K562 (cell line): Measurements from ENCODE around the gene SEMA3G. TPM values are rescaled to one million over a fixed set of nuclear protein-coding genes. Genes with fewer than 3 reads are reported as not detected.

ENCODE experiments used
- ESRRA ChIP-seq: fragments of 450-650 bp; IDR thresholded peaks from 2 replicates; pipeline ENCODE4 v1.6.1; 2014; ENCODE audit warnings: low read depth, mild to moderate bottlenecking, moderate library complexity, borderline replicate concordance
- FOXP1 ChIP-seq: sonication (generic); formaldehyde crosslinking; IDR thresholded peaks from 2 replicates; pipeline ENCODE4 v1.8.0; 2022; ENCODE audit warnings: mild to moderate bottlenecking, missing genetic modification reagents
- RBBP5 ChIP-seq: fragments of 200-600 bp; sonication (generic); IDR thresholded peaks from 2 replicates; pipeline ENCODE4 v1.6.1; 2012; ENCODE audit warnings: borderline replicate concordance, mild to moderate bottlenecking, low read length, control low read depth, inconsistent platforms; ENCODE audit not compliant: insufficient read depth, poor library complexity, severe bottlenecking
- ZNF407 ChIP-seq: fragments of 450-650 bp; IDR thresholded peaks from 2 replicates; pipeline ENCODE4 v1.6.1; 2016; ENCODE audit warnings: low read depth
- polyA plus RNA-seq, 8 experiments: library from polyadenylated mRNA; depleted of rRNA in 4 of 8; stranded (reverse) in 5 of 8; unstranded in 3 of 8; fragments of >200 nt; fragmentation: Nextera tagmentation in 2 of 8; fragmentation: Illumina TruSeq in 1 of 8; extraction: Ambion mirVana in 2 of 8; extraction: Trizol in 1 of 8; gene quantifications; 2 replicates each; pipeline versions ENCODE4 v1.2.1 to v1.2.3, GENCODE V29; 2011 to 2014; ENCODE audit warnings: inconsistent platforms in 1 of 8, missing spikeins in 1 of 8
- total RNA-seq, 7 experiments: library from RNA; depleted of rRNA in 6 of 7; stranded (reverse); fragments of >200 nt in 6 of 7; fragmentation: Illumina TruSeq in 2 of 7; extraction: Trizol in 2 of 7; gene quantifications; 2 replicates each; pipeline versions ENCODE4 v1.2.1 to v1.2.3, GENCODE V29; 2011 to 2021; ENCODE audit warnings: low replicate concordance in 1 of 7
- TF ChIP-seq, protein P1 (sequence below): fragments of 200-600 bp; sonication (generic); IDR thresholded peaks from one replicate; pipeline ENCODE4 v1.6.1; 2012; ENCODE audit warnings: mild to moderate bottlenecking, low read depth, low read length, inconsistent platforms

SEMA3G gene
- total and polyA plus RNA-seq, 9 of the 15 experiments (the other 6 are each of a cell fraction or from before 2014, with no cell fraction given): 0.04 to 0.07 (median 0.05) TPM; not detected in 6

DNA sequence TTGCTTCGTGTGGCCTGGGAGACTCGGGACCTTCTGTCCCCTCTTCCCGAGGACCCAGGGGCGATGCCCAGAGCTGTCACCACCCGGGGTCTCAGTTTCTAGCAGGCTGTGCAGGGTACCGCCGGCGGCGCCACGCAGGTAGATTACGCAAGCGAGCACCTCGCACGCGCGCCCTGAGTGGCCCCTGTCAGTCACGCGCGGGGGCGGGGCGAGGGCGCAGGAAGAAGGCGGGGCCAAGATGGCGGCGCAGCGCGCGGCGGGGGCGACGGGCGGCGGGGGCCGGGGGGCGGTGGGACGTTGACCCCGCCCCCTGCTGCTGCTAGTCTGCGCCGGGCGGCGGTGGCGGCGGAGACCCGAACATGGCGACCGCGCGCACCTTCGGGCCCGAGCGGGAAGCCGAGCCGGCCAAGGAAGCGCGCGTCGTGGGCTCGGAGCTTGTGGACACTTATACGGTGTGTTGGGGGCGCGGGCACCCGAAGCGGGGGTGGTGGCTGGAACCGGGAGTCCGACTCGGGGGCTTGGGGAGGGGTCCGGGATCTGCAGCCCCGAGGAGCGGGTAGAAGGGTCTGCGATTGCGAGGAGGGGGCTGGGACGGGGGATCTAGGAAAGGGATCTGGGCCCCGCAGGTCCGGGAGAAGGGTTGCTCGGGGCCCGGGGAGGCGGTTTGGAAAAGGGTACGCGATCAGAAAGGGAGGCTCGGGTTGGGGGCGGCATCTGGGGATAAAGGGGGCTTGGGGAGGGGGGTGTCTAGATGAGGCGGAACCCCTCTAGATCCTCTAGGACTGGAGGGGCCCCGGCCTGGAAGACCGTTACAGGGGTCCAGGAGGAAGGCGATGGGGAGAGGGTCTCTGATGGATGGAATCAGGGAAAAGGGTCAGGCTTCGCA is 10.6 kb upstream of the SEMA3G start, which contains the start of gene NISCH (continued):
- no peak for TF ChIP-seq ZNF407
- TF ChIP-seq, protein P1, sequence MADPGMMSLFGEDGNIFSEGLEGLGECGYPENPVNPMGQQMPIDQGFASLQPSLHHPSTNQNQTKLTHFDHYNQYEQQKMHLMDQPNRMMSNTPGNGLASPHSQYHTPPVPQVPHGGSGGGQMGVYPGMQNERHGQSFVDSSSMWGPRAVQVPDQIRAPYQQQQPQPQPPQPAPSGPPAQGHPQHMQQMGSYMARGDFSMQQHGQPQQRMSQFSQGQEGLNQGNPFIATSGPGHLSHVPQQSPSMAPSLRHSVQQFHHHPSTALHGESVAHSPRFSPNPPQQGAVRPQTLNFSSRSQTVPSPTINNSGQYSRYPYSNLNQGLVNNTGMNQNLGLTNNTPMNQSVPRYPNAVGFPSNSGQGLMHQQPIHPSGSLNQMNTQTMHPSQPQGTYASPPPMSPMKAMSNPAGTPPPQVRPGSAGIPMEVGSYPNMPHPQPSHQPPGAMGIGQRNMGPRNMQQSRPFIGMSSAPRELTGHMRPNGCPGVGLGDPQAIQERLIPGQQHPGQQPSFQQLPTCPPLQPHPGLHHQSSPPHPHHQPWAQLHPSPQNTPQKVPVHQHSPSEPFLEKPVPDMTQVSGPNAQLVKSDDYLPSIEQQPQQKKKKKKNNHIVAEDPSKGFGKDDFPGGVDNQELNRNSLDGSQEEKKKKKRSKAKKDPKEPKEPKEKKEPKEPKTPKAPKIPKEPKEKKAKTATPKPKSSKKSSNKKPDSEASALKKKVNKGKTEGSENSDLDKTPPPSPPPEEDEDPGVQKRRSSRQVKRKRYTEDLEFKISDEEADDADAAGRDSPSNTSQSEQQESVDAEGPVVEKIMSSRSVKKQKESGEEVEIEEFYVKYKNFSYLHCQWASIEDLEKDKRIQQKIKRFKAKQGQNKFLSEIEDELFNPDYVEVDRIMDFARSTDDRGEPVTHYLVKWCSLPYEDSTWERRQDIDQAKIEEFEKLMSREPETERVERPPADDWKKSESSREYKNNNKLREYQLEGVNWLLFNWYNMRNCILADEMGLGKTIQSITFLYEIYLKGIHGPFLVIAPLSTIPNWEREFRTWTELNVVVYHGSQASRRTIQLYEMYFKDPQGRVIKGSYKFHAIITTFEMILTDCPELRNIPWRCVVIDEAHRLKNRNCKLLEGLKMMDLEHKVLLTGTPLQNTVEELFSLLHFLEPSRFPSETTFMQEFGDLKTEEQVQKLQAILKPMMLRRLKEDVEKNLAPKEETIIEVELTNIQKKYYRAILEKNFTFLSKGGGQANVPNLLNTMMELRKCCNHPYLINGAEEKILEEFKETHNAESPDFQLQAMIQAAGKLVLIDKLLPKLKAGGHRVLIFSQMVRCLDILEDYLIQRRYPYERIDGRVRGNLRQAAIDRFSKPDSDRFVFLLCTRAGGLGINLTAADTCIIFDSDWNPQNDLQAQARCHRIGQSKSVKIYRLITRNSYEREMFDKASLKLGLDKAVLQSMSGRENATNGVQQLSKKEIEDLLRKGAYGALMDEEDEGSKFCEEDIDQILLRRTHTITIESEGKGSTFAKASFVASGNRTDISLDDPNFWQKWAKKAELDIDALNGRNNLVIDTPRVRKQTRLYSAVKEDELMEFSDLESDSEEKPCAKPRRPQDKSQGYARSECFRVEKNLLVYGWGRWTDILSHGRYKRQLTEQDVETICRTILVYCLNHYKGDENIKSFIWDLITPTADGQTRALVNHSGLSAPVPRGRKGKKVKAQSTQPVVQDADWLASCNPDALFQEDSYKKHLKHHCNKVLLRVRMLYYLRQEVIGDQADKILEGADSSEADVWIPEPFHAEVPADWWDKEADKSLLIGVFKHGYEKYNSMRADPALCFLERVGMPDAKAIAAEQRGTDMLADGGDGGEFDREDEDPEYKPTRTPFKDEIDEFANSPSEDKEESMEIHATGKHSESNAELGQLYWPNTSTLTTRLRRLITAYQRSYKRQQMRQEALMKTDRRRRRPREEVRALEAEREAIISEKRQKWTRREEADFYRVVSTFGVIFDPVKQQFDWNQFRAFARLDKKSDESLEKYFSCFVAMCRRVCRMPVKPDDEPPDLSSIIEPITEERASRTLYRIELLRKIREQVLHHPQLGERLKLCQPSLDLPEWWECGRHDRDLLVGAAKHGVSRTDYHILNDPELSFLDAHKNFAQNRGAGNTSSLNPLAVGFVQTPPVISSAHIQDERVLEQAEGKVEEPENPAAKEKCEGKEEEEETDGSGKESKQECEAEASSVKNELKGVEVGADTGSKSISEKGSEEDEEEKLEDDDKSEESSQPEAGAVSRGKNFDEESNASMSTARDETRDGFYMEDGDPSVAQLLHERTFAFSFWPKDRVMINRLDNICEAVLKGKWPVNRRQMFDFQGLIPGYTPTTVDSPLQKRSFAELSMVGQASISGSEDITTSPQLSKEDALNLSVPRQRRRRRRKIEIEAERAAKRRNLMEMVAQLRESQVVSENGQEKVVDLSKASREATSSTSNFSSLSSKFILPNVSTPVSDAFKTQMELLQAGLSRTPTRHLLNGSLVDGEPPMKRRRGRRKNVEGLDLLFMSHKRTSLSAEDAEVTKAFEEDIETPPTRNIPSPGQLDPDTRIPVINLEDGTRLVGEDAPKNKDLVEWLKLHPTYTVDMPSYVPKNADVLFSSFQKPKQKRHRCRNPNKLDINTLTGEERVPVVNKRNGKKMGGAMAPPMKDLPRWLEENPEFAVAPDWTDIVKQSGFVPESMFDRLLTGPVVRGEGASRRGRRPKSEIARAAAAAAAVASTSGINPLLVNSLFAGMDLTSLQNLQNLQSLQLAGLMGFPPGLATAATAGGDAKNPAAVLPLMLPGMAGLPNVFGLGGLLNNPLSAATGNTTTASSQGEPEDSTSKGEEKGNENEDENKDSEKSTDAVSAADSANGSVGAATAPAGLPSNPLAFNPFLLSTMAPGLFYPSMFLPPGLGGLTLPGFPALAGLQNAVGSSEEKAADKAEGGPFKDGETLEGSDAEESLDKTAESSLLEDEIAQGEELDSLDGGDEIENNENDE: no peak
- no peak for TF ChIP-seq ESRRA
- TF ChIP-seq RBBP5: no peak
- TF ChIP-seq FOXP1 (CRISPR knock-in tag): no peak
